ENCODE data around the gene DLEU7.

- no peak for TF ChIP-seq CTCF (IDR thresholded peaks at IDR 0.05; ENCODE audit: low read depth, low read length)
- no peak for TF ChIP-seq EZH2phosphoT487 (IDR thresholded peaks at IDR 0.05; ENCODE audit: low read depth)
Observed at GRCh38 chr13:50798923-50799322, 44.6 kb downstream of the DLEU7 start.

Data from OCI-LY3 (cell line).